T-cell (primary cell): ENCODE results near the gene GPR183. TPM values are rescaled to one million over a fixed set of nuclear protein-coding genes. Genes with fewer than 3 reads are reported as not detected.

Experiments
- ATAC-seq, 4 experiments: fragments of 200-7000 bp in 3 of 4; fragments of 150-1000 bp in 1 of 4; cut with Tn5 transposase; replicated peaks in 1 of 4; 1 replicate in 3 of 4; 2 replicates in 1 of 4; pipeline ENCODE4 v1.10.0; 2021; ENCODE audit warnings: moderate library complexity in 3 of 4, mild to moderate bottlenecking in 2 of 4, moderate number of reproducible peaks in 1 of 4
- CTCF ChIA-PET, 2 donors: fragments of 300-600 bp; sonication (Branson Sonifier 250); formaldehyde crosslinking; loops; one replicate each; lab custom pipeline; 2022; ENCODE audit warnings: antibody characterized with exemption in 2 of 2; lab: Charles Lee
- POLR2A ChIA-PET, 2 donors: fragments of 300-600 bp; sonication (Branson Sonifier 250); formaldehyde crosslinking; loops; one replicate each; lab custom pipeline; 2022; ENCODE audit warnings: antibody characterized with exemption in 2 of 2; lab: Charles Lee
- DNase-seq, 35 experiments: peaks; one replicate each; pipeline versions ENCODE4 v3.0.0 to v3.0.0-alpha.2; 2013 to 2023
- H3K27ac ChIP-seq: one replicate; pipeline ENCODE4 v1.5.1; 2013; ENCODE audit warnings: low read length
- H3K27me3 ChIP-seq, 2 experiments: replicated peaks in 1 of 2; 1 replicate in 1 of 2; 2 replicates in 1 of 2; pipeline versions ENCODE4 v1.6.1 to v1.7.0; 2013; ENCODE audit warnings: low read length in 1 of 2, mixed read lengths in 1 of 2; ENCODE audit not compliant: control insufficient read depth in 2 of 2, insufficient read depth in 2 of 2; ENCODE audit errors: extremely low read depth in 1 of 2
- H3K36me3 ChIP-seq, 2 donors: 1 replicate in 1 of 2; 2 replicates in 1 of 2; pipeline versions ENCODE4 v1.6.1 to v1.7.0; 2013; ENCODE audit warnings: low read length in 1 of 2; ENCODE audit not compliant: control insufficient read depth in 2 of 2, insufficient read depth in 1 of 2; ENCODE audit errors: extremely low read depth in 1 of 2
- H3K4me1 ChIP-seq, 2 experiments: 1 replicate in 1 of 2; 2 replicates in 1 of 2; pipeline versions ENCODE4 v1.6.1 to v1.7.0; 2013; ENCODE audit warnings: low read length in 2 of 2, mixed read lengths in 1 of 2; ENCODE audit not compliant: insufficient read depth in 2 of 2, control insufficient read depth in 1 of 2; ENCODE audit errors: extremely low read depth in 1 of 2
- H3K4me3 ChIP-seq, 2 donors: 1 replicate in 1 of 2; 2 replicates in 1 of 2; pipeline versions ENCODE4 v1.5.1 to v1.7.0; 2013; ENCODE audit warnings: mild to moderate bottlenecking in 2 of 2, low read length in 1 of 2, moderate library complexity in 1 of 2; ENCODE audit not compliant: control insufficient read depth in 1 of 2; ENCODE audit errors: extremely low read depth in 1 of 2
- H3K9me3 ChIP-seq: 2 replicates; pipeline ENCODE4 v1.7.0; 2013
- H3K27ac Mint-ChIP-seq, 2 donors: one replicate each; pipeline ENCODE4 v1.8.0; 2020 to 2021; ENCODE audit warnings: mild to moderate bottlenecking in 2 of 2, mixed read lengths in 2 of 2
- H3K27me3 Mint-ChIP-seq, 2 donors: one replicate each; pipeline ENCODE4 v1.8.0; 2021 to 2022; ENCODE audit warnings: mixed read lengths in 2 of 2
- H3K36me3 Mint-ChIP-seq: one replicate; pipeline ENCODE4 v1.8.0; 2021; ENCODE audit warnings: mixed read lengths
- H3K4me1 Mint-ChIP-seq, 3 donors: one replicate each; pipeline ENCODE4 v1.8.0; 2020 to 2022; ENCODE audit warnings: mixed read lengths in 3 of 3, mild to moderate bottlenecking in 1 of 3
- H3K4me3 Mint-ChIP-seq, 3 donors: one replicate each; pipeline ENCODE4 v1.8.0; 2020 to 2022; ENCODE audit warnings: mild to moderate bottlenecking in 3 of 3, mixed read lengths in 3 of 3, moderate library complexity in 3 of 3
- H3K9me3 Mint-ChIP-seq, 3 donors: one replicate each; pipeline ENCODE4 v1.8.0; 2020 to 2022; ENCODE audit warnings: mixed read lengths in 3 of 3
- whole genome bisulfite sequencing: methylation state at CpG from one replicate; pipeline ENCODE4 v1.1.5; 2013; ENCODE audit warnings: missing lambda C conversion rate; ENCODE audit not compliant: insufficient coverage; 5-methylcytosine and 5-hydroxymethylcytosine counted together
- total RNA-seq, 35 experiments: library from RNA in 6 of 35; stranded (reverse) in 6 of 35; fragments of 120-200 nt in 1 of 35; gene quantifications; one replicate each; pipeline versions ENCODE4 v1.2.1 to v1.2.4 and lab custom pipeline; 2013 to 2026

The GPR183 gene
- total RNA-seq, 5 donors from 2014 or later (not counting 1 experiment from before 2014, with no cell fraction given) = 69.9 to 152 (median 100) TPM

DNA sequence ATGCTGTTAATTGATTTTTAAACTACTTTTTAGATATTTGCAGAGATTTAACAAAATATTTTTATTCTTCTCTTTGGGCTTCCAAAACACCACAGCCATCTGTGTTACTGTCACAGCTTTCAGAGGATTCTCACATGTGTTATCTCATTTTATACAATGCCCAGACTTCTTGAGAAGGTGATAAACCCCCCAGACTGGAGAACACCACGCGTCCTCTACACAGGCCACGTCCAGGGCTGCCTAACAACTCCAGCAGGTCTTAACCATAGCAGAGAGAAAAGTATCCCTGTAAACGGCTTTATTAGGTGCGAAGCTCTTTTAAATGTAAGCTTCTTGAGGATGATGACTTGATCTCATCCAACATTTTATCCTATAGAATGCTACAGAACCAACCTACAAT lies 2.0 kb downstream of the GPR183 start:
- Mint-ChIP-seq H3K27me3 (no peaks in the 10 kb centered on the region), H3K27ac (peak overlapping the region; percentile 96), H3K4me3 (peak overlapping the region; percentile 94 to 99 (median 96)), H3K4me1 (peaks cover 73 to 90% (median 80%) of the 10 kb centered on the region in 3 donors), H3K9me3 (no peaks in the 10 kb centered on the region), H3K36me3 (peaks cover 46% of the 10 kb centered on the region)
- no peak for DNase-seq
- CTCF ChIA-PET = interaction anchor here (1.4 to 4.2 kb wide), 6 partner anchors 10 to 82 kb away, joined by 3 to 32 read pairs (median 8); no protein-coding TSS in a partner anchor
- no peaks in the 10 kb centered on the region for H3K9me3 ChIP-seq
- no peaks in the 10 kb centered on the region for H3K27me3 ChIP-seq
- no CpG with 5 or more reads among the region's 5 CpGs for WGBS
- ATAC-seq = no peak
- H3K27ac ChIP-seq = peak overlapping the region; percentile 80
- peaks cover 0 to 34% of the 10 kb centered on the region in 2 donors for H3K36me3 ChIP-seq
- peak overlapping the region; percentile 62 to 68 for H3K4me3 ChIP-seq
- POLR2A ChIA-PET = interaction anchor here (0.5 to 4.7 kb wide), 11 partner anchors 8 to 76 kb away, joined by 3 to 40 read pairs (median 13); no protein-coding TSS in a partner anchor
- peaks cover 48% of the 10 kb centered on the region in 2 experiments for H3K4me1 ChIP-seq

DNA sequence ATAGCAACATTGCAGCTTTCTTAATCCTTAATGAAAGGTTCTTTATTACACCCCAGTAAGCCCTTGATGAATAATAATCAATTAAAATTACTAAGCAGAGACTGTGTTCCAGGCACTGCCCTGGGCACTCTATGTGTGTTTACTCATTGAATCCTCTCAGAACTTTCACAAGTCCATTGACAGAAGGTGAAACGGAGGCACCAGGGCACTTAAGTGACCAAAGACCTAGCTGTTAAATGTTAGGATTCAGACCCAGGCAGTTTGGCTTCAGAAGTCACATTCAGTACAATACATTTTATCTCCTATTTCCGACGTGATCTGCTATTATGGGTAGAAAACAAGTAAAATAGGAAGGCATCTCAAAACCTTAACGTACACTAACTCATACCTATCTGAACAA lies 2.7 kb downstream of the GPR183 start:
- ChIA-PET CTCF (interaction anchor here (0.7 to 4.2 kb wide), 7 partner anchors 10 to 462 kb away, joined by 3 to 32 read pairs (median 5); no protein-coding TSS in a partner anchor), POLR2A (interaction anchor here (0.5 to 4.7 kb wide), 13 partner anchors 8 to 77 kb away, joined by 3 to 40 read pairs (median 7); no protein-coding TSS in a partner anchor)
- DNase-seq = no peak
- peak overlapping the region; percentile 39 to 68 for H3K4me3 ChIP-seq
- H3K9me3 Mint-ChIP-seq = no peaks in the 10 kb centered on the region
- peak overlapping the region; percentile 94 to 99 (median 96) for H3K4me3 Mint-ChIP-seq
- peaks cover 0 to 33% of the 10 kb centered on the region in 2 donors for H3K36me3 ChIP-seq
- WGBS = no CpG with 5 or more reads among the region's 4 CpGs
- H3K4me1 Mint-ChIP-seq = peaks cover 73 to 89% (median 80%) of the 10 kb centered on the region in 3 donors
- H3K27ac ChIP-seq = peak overlapping the region; percentile 80
- H3K27me3 ChIP-seq = no peaks in the 10 kb centered on the region
- peak overlapping the region; percentile 96 to 98 for H3K27ac Mint-ChIP-seq
- H3K27me3 Mint-ChIP-seq = no peaks in the 10 kb centered on the region
- H3K9me3 ChIP-seq = no peaks in the 10 kb centered on the region
- peaks cover 48 to 54% of the 10 kb centered on the region in 2 experiments for H3K4me1 ChIP-seq
- peaks cover 51% of the 10 kb centered on the region for H3K36me3 Mint-ChIP-seq
- no peak for ATAC-seq

DNA sequence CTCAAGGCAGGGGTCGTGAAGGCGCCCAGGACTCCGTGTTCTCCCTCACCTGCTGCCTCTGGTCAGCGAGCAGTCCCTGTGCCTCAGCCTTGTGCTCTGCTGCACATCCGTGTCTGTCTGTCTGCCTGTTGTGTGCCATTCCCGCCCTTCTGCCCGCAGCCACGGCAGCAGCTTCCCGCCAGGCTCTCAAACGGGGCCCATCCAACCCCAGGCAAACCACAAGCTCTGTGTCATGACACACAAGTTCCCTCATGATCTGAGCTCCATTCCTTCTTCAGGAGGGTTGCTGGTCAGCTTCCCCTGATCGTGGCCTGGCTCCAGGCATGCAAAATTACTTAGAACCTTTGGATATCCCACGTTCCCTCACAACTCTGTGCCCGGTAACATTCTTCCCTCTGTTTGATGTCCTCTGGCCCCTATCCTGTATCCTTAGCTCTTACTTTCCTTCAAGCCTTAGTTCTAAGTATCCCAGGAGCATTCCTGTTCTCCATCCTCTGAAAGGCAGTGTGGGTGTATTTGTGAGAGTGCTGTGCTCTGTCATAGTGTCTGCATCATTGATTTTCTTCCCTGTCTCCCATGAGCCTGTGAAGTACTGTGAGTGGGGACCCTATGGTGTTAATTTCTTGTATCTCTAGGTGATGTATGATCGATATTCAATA lies 3.2 kb downstream of the GPR183 start:
- Mint-ChIP-seq H3K27me3 (no peaks in the 10 kb centered on the region), H3K36me3 (peaks cover 54% of the 10 kb centered on the region), H3K27ac (peak overlapping the region; percentile 96 to 98), H3K9me3 (no peaks in the 10 kb centered on the region), H3K4me3 (peak overlapping the region; percentile 94 to 99 (median 96)), H3K4me1 (peaks cover 72 to 88% (median 81%) of the 10 kb centered on the region in 3 donors)
- H3K27ac ChIP-seq = peak overlapping the region; percentile 80
- peak; percentile 16 to 28 (median 22) for ATAC-seq
- ChIA-PET POLR2A (interaction anchor here (0.5 to 4.7 kb wide), 16 partner anchors 9 to 116 kb away, joined by 3 to 40 read pairs (median 6); no protein-coding TSS in a partner anchor), CTCF (interaction anchor here (0.6 to 4.2 kb wide), 13 partner anchors 11 to 461 kb away, joined by 3 to 32 read pairs (median 4); no protein-coding TSS in a partner anchor)
- WGBS = 40% methylated on average over 13 of the region's 14 CpGs
- H3K4me1 ChIP-seq = peaks cover 45 to 52% of the 10 kb centered on the region in 2 experiments
- H3K4me3 ChIP-seq = peak overlapping the region; percentile 39 to 68
- H3K36me3 ChIP-seq = peaks cover 0 to 35% of the 10 kb centered on the region in 2 donors
- no peaks in the 10 kb centered on the region for H3K9me3 ChIP-seq
- H3K27me3 ChIP-seq = no peaks in the 10 kb centered on the region
- peak in 27 of 35 experiments; percentile 18 to 59 (median 43) for DNase-seq

DNA sequence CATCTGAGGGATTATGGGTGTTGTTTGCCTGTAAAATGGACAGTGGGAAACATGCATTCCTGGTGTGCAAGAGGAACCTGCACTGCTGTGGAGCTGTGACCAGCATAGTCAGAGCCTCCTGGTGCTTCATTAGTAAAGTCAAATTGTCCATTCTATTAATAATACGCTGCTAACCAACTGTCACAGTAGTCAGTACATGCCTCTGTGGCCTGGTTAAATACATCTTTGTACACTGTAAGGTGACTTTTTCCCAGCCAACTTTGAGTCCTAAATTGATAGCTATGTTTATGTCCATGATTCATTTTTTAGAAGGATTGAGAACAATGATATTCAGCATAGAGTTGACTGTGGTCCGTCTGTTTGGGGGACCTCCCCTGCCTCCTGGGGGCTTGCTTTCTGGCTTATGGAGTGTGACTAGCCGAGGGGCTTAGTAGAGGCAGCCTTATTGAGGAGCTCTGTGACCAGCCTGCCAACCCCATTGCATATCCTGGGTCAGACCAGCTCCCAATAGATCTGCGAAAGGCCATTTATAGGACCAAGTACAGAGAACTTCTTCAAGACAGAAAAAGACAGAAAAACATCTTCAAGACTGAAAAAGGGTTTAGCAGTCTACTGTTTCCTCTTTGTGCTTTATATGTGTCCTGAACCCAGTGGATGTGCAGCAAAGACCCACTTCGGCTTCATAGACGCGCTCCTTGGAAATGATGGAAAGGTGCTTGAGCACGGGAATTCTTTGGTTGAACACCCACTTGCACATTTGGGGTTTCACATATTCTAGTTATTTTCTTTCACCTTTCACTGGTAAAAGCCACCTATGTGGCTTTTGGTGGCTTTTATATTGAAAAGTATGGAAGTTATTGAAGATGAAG lies 4.3 kb downstream of the GPR183 start:
- Histone ChIP-seq H3K9me3 (no peaks in the 10 kb centered on the region), H3K27ac (peak overlapping the region; percentile 80), H3K4me1 (peaks cover 38 to 52% of the 10 kb centered on the region in 2 experiments), H3K27me3 (no peaks in the 10 kb centered on the region), H3K36me3 (peaks cover 0 to 29% of the 10 kb centered on the region in 2 donors), H3K4me3 (peak overlapping the region in 1 of 2 donors; percentile 68)
- DNase-seq (no peak), ATAC-seq (no peak)
- POLR2A ChIA-PET = interaction anchor here (0.7 to 4.7 kb wide), 15 partner anchors 10 to 111 kb away, joined by 3 to 40 read pairs (median 7); no protein-coding TSS in a partner anchor
- Mint-ChIP-seq H3K27me3 (no peaks in the 10 kb centered on the region), H3K9me3 (no peaks in the 10 kb centered on the region), H3K4me1 (peaks cover 70 to 88% (median 80%) of the 10 kb centered on the region in 3 donors), H3K27ac (peak overlapping the region; percentile 96 to 98), H3K36me3 (peaks cover 53% of the 10 kb centered on the region), H3K4me3 (peak overlapping the region; percentile 94 to 99 (median 96))
- WGBS = 57% methylated on average over 2 of the region's 8 CpGs
- CTCF ChIA-PET = interaction anchor here (0.9 to 2.1 kb wide), 12 partner anchors 10 to 133 kb away, joined by 3 to 13 read pairs (median 4); no protein-coding TSS in a partner anchor

DNA sequence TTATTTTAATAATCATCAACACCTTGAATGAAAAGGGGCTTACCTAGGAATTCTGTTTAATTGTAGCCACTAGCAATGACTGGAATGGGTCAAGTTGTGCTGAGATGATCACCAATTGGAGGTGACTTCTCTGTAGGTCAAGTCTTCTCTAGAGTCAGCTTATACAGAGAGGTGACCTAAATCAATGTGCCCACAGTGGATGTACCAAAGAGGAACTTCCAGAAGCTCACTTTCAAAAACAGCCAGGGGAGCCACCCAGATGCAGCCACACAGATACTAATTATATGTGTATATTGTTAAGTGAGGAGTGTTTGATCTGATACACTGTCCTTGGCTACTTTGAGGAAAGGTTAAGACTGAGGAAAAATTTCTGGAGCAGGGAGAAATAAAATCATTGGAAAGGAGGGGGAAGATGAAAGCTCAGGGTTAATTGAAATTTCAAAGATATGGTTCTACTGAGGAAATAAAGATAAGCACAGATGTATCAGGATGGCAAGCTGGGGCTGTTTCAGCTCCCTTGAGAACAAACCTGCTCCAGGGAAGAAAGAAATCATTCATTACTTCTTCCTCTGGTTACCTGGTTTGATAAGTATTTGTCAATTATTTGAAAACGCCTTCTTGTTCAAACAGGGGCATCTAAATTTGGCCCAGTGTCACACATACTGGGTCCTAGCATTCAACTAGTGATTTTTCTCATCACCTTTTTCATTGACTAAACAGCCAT lies 5.1 kb downstream of the GPR183 start:
- ChIA-PET POLR2A (interaction anchor here (0.8 to 3.3 kb wide), 13 partner anchors 9 to 132 kb away, joined by 3 to 19 read pairs (median 4); no protein-coding TSS in a partner anchor), CTCF (interaction anchor here (0.9 to 2.0 kb wide), 5 partner anchors 15 to 36 kb away, joined by 4 to 13 read pairs (median 7); no protein-coding TSS in a partner anchor)
- Mint-ChIP-seq H3K4me3 (peak overlapping the region; percentile 94 to 99 (median 96)), H3K27ac (peak overlapping the region; percentile 96 to 98), H3K9me3 (no peaks in the 10 kb centered on the region), H3K36me3 (peaks cover 59% of the 10 kb centered on the region), H3K4me1 (peaks cover 71 to 88% (median 81%) of the 10 kb centered on the region in 3 donors), H3K27me3 (no peaks in the 10 kb centered on the region)
- WGBS = no CpG with 5 or more reads among the region's 1 CpG
- peaks cover 0 to 29% of the 10 kb centered on the region in 2 donors for H3K36me3 ChIP-seq
- peak overlapping the region; percentile 80 for H3K27ac ChIP-seq
- no peaks in the 10 kb centered on the region for H3K27me3 ChIP-seq
- no peak for DNase-seq
- H3K9me3 ChIP-seq = no peaks in the 10 kb centered on the region
- H3K4me1 ChIP-seq = peaks cover 35 to 58% of the 10 kb centered on the region in 2 experiments
- peak overlapping the region; percentile 3 to 68 for H3K4me3 ChIP-seq
- ATAC-seq = no peak
